Activated CD8-positive, alpha-beta memory T cell treated with anti-CD3 and anti-CD28 coated beads, Interleukin-2, amount 50 U/mL, for 48 hours (primary cell): ENCODE measurements around the gene TNFAIP6.

Experiments
- DNase-seq: peaks from one replicate; pipeline ENCODE4 v3.0.0-alpha.2; 2020

TNFAIP6 gene

DNA sequence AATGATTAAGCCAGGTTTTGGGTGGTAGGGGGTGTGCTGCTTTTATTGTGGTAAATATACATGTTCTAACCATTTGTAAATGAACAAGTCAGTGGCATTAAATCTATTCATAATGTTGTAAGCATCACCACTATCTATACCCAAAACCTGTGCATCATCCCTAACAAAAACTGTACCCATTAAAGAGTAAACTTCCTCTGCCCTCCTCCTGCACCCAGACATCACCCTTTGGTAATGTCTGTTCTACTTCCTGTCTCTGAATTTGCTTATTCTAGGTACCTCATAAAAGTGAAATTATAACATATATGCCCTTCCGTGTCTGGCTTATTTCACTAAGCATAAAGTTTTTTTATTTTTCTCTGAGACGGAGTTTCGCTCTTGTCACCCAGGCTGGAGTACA is 66.4 kb downstream of the TNFAIP6 start:
- no peak for DNase-seq
